ENCODE results near the gene FDXR. TPM values are rescaled to one million over a fixed set of nuclear protein-coding genes. Genes with fewer than 3 reads are reported as not detected.

The FDXR gene
- total RNA-seq, 1 donor from 2014 or later = 31.5 TPM

GRCh38 chr17:74839990-74840852 is 32.6 kb downstream of the FDXR start:
- H3K4me3 ChIP-seq (ENCODE audit: low read depth, low read length) = no peak overlapping the region
- no peak for DNase-seq (ENCODE audit: low read depth)
- no peak for TF ChIP-seq CTCF (conservative IDR thresholded peaks at IDR 0.05; ENCODE audit: low read depth, low read length)

- DNase-seq (ENCODE audit: low read depth) = no peak
- TF ChIP-seq CTCF (conservative IDR thresholded peaks at IDR 0.05; ENCODE audit: low read depth, low read length) = no peak
- no peak overlapping the region for H3K4me3 ChIP-seq (ENCODE audit: low read depth, low read length)
Observed at GRCh38 chr17:74838274-74838673, 34.5 kb downstream of the FDXR start.

GRCh38 chr17:74836691-74837467 is 35.9 kb downstream of the FDXR start:
- no peak for DNase-seq (ENCODE audit: low read depth)
- TF ChIP-seq CTCF (conservative IDR thresholded peaks at IDR 0.05; ENCODE audit: low read depth, low read length) = no peak

GRCh38 chr17:74836191-74836590 is 36.6 kb downstream of the FDXR start:
- TF ChIP-seq CTCF (conservative IDR thresholded peaks at IDR 0.05; ENCODE audit: low read depth, low read length) = no peak
- no peak for DNase-seq (ENCODE audit: low read depth)
- no peak overlapping the region for H3K4me3 ChIP-seq (ENCODE audit: low read depth, low read length)

More at GRCh38 chr17:74836691-74837467, 35.9 kb downstream of the FDXR start:
- no peak overlapping the region for H3K4me3 ChIP-seq (ENCODE audit: low read depth, low read length)

- H3K4me3 ChIP-seq (ENCODE audit: low read depth, low read length) = no peak overlapping the region
- TF ChIP-seq CTCF (conservative IDR thresholded peaks at IDR 0.05; ENCODE audit: low read depth, low read length) = no peak
- DNase-seq (ENCODE audit: low read depth) = no peak
Observed at GRCh38 chr17:74833501-74834377, 39.1 kb downstream of the FDXR start.

- TF ChIP-seq CTCF (conservative IDR thresholded peaks at IDR 0.05; ENCODE audit: low read depth, low read length) = no peak
- no peak overlapping the region for H3K4me3 ChIP-seq (ENCODE audit: low read depth, low read length)
- DNase-seq (ENCODE audit: low read depth) = no peak
Observed at GRCh38 chr17:74832421-74832820, 40.4 kb downstream of the FDXR start.

Measured in epithelial cell of proximal tubule (primary cell).